HG03097 (cell line): Measurements from ENCODE around the gene TOPBP1.
A peak's percentile ranks its signal among the peaks of the same experiment; 100 is the strongest.
"Not testable (repeated sequence)": the region's sequence is repeated elsewhere in the genome, so short reads cannot be mapped to it uniquely, and the experiment has no call there.

ENCODE experiments used
- ATAC-seq: cut with Tn5 transposase; IDR thresholded peaks from one replicate; pipeline ENCODE4 v1.9.1; 2021; ENCODE audit not compliant: unreplicated experiment, low FRiP score

The TOPBP1 gene

DNA sequence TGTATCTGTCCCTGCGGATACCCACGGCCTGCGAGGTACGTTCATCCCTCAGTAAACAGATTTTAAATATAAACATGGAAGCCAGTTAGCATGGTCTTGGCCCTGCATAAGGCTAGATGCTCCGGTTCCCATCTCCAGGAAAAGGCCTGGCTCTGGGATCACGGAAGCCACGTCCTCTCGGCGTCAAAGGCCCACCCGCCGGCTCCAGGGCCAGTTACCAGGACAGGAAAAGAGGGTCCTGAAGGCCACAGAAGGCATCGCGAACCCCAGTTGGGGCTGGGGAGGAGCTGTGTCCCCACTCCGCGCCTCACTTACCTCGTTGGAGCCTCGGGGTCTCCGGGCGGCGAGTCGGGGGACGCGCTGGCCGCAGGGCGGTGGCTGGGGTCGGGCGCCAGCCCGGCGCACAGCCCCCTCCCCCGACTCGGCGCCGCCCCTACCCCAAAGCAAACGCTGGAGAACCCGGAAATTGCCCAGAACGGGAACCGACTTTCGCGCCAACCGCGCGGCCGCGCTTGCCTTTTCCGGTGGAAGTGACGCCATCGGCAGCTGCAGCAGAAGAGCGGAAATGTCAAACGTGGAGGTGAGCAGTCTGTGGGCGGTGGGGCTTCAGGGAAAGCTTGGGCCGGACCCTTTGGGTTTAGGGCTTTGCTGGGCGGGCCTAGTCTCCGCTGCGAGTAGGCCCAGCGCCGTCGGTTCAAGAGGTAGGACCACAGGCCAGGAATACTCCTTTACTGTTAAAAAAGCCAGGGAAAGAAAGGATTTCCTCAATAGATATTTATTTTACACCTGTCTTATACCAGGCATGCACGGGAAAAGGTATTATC, at the start of gene TOPBP1:
Gene TOPBP1 (minus strand): TSS at position 488 of the 824 bp plus-strand sequence. CDS start 814 bp downstream, outside the sequence.
- ATAC-seq: peak; percentile 87

DNA sequence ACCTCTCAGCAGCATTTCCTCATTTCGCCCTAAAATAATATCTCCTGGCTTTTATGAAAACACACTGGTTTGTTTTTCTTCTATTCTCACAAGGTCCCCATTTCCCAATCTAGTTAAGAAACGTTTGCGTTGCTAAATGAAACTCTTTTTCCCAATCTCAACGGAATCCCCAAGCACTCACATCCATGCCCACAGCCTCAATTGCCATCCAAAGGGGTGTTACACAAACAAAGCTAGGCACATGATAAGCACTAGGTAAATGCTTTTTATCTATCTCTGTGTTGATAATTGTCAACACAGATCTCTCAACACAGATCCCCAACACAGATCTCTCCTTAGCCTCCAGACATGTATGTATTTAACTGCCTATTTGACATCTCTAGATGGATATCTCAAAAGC, 49.3 kb upstream of the TOPBP1 start:
- ATAC-seq: no peak

- ATAC-seq: no peak
These were observed 47.5 kb upstream of the TOPBP1 start for GRCh38 chr3:133709139-133709750.

GRCh38 chr3:133706033-133706432, 44.3 kb upstream of the TOPBP1 start:
- ATAC-seq: no peak

GRCh38 chr3:133703915-133704314, 42.2 kb upstream of the TOPBP1 start:
- no peak for ATAC-seq

DNA sequence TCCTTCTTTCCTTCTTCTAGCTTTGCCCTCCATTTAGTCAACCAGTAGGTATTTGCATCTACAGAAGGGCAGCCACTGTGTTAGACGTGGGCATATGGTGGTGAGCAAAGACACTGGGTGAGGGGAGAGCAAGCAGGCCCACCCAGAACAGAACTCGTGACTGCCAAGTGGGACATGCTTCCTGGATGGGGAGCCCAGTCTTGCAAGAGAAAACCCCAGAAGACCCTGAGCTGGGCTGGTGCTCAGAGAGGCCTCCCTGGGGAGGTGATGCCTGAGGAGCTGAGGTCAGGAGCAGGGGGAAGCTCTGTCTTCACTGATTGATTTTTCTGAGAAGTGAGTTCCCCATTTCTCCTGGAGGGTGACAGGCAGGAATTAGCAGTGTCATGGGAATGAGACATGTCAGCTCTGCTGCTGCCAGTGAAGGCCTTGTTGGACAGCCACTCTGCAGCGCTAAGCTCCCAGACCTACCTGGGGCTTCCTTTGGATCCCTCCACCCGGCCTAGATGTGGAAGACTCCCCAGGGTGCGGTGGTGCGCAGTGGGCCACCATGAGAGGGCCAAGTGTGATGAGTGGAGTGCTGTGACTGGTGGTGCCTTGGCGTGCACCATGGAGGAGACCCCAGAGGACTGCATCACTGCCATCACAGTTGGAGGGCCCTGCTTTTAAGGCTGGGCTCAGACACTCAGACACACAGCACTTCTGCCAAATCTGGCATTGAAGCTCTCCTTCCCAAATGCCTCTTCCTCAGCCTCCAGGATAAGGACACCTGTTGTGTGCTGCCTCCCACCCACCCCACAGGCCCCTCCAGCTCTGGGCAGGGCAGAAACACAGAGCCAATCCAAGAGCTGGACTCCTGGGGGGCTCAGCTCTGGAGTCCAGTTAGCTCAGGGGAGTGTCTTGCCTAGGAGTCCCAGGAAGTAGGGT, 40.0 kb upstream of the TOPBP1 start:
- ATAC-seq: no peak

GRCh38 chr3:133700351-133700750, 38.6 kb upstream of the TOPBP1 start:
- no peak for ATAC-seq

- ATAC-seq: no peak
These were observed 38.2 kb upstream of the TOPBP1 start for GRCh38 chr3:133699903-133700302.

GRCh38 chr3:133699467-133699866, 37.7 kb upstream of the TOPBP1 start:
- no peak for ATAC-seq

GRCh38 chr3:133697960-133698359, 36.2 kb upstream of the TOPBP1 start:
- no peak for ATAC-seq

DNA sequence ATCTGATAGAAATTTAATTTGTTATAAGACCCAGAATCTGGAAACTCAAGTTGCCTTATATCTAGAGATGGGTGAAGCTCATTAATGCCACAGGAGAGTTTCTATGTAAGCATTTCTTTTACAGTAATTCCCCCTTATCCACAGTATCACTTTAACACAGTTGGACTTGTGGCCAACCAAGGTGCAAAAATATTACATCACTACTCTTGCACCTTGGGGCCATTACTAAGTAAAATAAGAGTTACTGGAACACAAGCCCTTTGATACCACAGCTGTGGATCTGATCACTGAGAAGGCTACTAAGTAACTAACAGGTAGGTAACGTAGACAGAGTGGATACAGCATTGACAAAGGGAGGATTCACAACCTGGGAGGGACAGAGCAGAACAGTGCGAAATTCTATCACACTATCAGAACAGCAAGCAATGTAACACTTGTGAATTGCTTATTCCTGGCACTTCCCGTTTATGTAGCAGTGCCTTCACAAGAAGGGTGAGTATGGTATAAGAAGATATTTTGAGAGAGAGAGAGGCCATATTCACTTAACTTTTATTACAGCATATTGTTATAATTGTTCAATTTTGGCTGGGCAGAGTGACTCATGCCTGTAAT, 33.9 kb upstream of the TOPBP1 start:
- no peak for ATAC-seq

DNA sequence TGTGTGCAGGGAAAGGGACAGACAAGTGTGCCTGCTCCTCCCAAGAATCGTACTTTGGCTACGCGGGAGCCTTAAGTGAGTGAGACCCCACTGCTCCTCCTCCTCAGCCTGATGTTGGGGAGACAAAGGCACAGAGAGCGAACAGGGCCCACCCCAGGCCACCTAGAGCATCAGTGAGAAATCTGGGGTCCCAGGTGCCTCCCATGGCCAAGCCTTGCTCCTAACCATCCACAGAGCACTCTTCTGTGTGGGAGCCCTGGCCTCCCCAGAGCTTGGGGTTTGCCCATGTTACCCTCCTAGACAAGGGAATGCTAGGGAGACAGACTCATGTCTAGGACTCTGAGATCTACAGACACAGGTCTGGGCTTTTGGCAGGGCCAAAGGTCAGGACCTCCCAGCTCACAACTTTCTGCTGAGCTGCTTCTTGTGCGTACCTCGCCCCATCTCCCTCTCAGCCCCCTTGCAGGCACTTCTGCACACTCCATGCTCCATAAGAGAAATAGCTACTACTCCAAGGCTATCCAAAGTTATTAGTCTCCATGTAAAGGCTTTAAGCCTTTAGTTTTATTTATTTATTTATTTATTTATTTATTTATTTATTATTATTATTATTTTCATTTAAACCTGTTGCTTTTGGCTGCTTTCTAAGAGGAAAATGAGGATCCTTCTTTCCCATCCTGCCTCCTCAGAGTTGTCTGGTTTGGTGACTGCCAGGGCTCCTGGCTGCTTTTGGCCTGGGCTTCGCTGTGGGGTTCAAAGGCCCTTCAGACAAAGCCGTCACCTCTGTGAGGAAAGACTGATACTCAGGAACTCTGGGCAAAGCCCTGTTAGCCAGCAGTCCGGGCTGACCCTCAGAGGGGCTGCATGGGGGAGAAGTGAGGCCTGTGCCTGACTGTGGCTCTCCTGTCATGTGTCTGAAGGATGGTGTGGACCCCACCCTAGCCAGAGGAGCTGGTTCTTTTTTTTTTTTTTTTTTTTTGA, 32.8 kb upstream of the TOPBP1 start:
- ATAC-seq: no peak

DNA sequence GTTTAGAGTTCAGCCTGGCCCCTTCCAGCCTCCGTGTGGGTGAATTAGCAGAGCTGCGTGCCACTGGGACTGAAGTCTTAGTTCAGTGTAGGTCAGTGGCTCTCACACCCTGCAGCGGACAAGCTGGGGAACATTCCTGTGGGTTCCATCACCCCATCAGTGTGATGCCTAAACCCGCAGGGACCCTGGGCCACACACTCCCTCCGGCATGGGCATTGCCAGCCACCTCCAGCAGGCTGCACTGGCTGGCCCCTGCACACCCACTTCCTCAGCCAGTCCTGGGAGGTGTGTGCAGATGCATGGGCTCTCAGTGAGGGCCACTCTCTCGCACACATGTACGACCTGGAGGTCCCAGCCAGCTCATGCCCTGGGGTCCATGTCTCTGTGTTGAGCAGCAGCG, 32.1 kb upstream of the TOPBP1 start:
- ATAC-seq: no peak

DNA sequence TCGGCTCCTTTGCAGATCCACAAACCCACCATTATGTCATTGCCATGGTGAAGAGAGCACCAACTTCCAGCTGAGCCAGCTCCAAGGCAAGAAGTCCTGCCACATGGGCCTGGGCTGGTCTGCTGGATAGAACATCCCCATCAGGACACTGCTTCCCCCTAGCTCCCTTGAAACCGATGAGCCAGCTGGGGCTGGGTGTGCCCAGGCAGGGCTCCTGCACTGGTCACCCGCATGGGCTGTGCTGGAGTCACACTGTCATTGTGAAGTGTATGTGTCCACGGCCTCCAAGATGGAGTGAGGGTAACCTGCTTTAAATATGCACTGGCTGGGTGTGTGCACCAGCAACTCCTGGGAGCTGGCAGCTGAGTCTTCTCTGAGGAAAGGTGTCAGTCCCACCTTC, 31.0 kb upstream of the TOPBP1 start:
- no peak for ATAC-seq

DNA sequence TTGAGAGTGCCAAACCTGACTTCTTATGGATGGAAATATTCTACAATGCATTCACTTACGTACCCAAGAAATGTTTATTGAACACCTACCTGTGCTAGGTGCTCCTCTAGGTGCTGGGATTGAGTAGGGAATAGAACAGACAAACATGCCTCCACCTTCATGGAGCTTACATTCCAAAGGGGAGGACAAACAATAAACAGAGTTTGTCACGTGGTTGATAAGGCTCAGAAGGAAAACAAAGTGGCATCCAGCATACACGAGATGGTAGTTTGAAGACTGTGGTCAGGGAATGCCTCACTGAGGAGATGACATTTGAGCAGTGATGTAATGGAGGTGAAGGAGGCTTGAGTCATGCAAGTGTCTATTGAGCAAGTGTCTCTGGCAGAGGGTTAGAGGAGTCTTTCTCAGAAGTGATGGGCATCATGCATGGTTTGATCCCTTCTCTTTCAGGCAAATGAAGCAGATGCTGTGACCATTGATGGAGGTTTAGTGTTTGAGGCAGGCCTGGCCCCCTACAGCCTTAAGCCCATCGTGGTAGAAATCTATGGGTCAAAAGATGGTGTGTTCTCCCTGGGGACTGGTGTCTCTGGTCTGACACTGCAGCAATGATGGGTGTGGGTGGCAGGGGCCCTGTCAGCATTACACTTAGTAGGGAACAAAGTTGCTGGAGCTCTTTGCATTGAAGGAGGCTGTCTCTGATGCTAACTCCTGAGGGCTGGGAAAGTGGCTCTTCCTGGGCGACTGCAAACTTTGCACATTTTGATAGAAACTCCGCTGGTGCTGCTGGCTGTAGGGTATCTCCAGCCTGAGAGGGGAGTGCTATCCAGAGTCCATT, 29.7 kb upstream of the TOPBP1 start:
- no peak for ATAC-seq

DNA sequence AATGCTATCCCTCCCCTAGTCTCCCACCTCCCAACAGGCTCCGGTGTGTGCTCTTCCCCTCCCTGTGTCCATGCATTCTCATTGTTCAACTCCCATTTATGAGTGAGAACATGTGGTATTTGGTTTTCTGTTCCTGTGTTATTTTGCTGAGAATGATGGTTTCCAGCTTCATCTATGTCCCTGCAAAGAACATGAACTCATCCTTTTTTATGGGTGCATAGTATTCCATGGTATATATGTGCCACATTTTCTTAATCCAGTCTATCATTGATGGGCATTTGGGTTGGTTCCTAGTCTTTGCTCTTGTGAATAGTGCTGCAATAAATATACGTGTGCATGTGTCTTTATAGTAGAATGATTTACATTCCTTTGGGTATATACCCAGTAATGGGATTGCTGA, 16.3 kb upstream of the TOPBP1 start:
- ATAC-seq: not testable (repeated sequence)

DNA sequence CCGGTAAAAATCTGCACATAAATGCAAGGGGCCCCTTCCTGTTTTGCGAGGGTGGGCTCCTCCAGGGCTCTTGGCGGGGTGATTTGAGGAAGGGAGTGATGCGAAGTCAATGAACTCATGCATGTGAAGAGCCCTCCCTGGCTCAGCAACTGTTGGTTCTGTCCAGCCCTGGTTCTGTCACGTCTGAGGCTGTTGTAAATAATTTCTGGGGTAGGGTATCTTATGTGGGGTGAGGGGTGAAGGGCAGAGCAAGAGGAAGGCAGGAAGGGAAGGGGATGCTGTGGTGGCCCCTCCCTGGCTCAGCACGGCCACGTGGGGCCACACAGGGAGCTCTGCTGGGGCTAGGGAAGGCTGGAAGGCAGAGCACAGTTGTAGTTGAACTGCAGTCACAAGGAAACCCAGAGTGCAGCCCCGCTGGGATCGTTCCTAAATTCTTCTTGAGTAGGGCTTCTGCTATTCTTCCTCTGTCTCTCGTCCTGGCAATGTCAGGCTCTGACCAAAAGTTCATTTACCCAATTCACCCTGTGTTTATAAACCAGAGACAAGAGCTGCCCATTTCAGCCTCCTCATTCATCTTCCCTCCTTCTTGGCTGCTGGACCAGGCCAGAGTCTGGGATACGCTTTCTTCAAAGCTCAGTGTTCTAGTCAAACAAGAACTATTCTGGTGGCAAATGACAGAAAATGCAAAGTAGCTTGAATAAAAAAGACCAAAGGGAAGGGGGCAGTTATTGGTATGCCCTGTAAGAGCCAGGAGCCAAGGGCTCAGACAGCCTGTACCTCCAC, 14.8 kb upstream of the TOPBP1 start:
- ATAC-seq: no peak
